Right atrium auricular region (tissue), 2 donors: ENCODE results near the gene RNF175. TPM values are rescaled to one million over a fixed set of nuclear protein-coding genes. Genes with fewer than 3 reads are reported as not detected.

Experiments
- DNase-seq: peaks from one replicate; pipeline ENCODE4 v3.0.0-alpha.2; 2019; ENCODE audit warnings: low spot score
- H3K27ac ChIP-seq, 2 donors: fragments of 200-600 bp; sonication (generic); 1 replicate in 1 of 2; 2 replicates in 1 of 2; pipeline ENCODE4 v1.5.1; 2016 to 2019
- H3K27me3 ChIP-seq, 2 donors: fragments of 200-600 bp; sonication (generic); one replicate each; pipeline versions ENCODE4 v1.5.1 to v1.6.0; 2017 to 2019
- H3K36me3 ChIP-seq: fragments of 200-600 bp; sonication (generic); one replicate; pipeline ENCODE4 v1.5.1; 2016
- H3K4me1 ChIP-seq, 2 donors: fragments of 200-600 bp; sonication (generic); one replicate each; pipeline versions ENCODE4 v1.5.1 to v1.6.0; 2017 to 2019
- H3K4me3 ChIP-seq, 2 donors: fragments of 200-600 bp; sonication (generic); 1 replicate in 1 of 2; 2 replicates in 1 of 2; pipeline ENCODE4 v1.5.1; 2017 to 2019; ENCODE audit warnings: mild to moderate bottlenecking in 1 of 2, moderate library complexity in 1 of 2
- H3K9me3 ChIP-seq, 2 donors: fragments of 200-600 bp; sonication (generic); one replicate each; pipeline ENCODE4 v1.5.1; 2019
- CTCF ChIP-seq, 2 donors: fragments of 200-600 bp; sonication (generic); IDR thresholded peaks; one replicate each; pipeline ENCODE4 v1.5.1; 2019; ENCODE audit warnings: antibody characterized with exemption in 2 of 2
- total RNA-seq, 2 donors: library from RNA; depleted of rRNA; stranded (reverse); fragments of >200 nt; gene quantifications; one replicate each; pipeline ENCODE4 v1.1.0, GENCODE V29; 2016

RNF175 gene
- total RNA-seq, 2 donors from 2014 or later: 5.3 to 10.2 TPM

- no peak for DNase-seq
- Histone ChIP-seq H3K9me3 (no peaks in the 10 kb centered on the region), H3K27ac (no peak overlapping the region), H3K27me3 (no peaks in the 10 kb centered on the region), H3K36me3 (no peaks in the 10 kb centered on the region), H3K4me3 (no peak overlapping the region), H3K4me1 (no peaks in the 10 kb centered on the region)
- no peak for TF ChIP-seq CTCF (IDR thresholded peaks at IDR 0.05)
These were observed 45.8 kb downstream of the RNF175 start for GRCh38 chr4:153713866-153714646.

- no peaks in the 10 kb centered on the region for H3K4me1 ChIP-seq
- TF ChIP-seq CTCF (IDR thresholded peaks at IDR 0.05): no peak
- no peaks in the 10 kb centered on the region for H3K36me3 ChIP-seq
- no peak for DNase-seq
- no peaks in the 10 kb centered on the region for H3K27me3 ChIP-seq
- H3K4me3 ChIP-seq: no peak overlapping the region
- no peaks in the 10 kb centered on the region for H3K9me3 ChIP-seq
- no peak overlapping the region for H3K27ac ChIP-seq
These were observed 49.1 kb downstream of the RNF175 start for GRCh38 chr4:153710681-153711080.

GRCh38 chr4:153706519-153706918, 53.3 kb downstream of the RNF175 start:
- Histone ChIP-seq H3K36me3 (no peaks in the 10 kb centered on the region), H3K27me3 (no peaks in the 10 kb centered on the region), H3K9me3 (no peaks in the 10 kb centered on the region), H3K27ac (no peak overlapping the region), H3K4me3 (no peak overlapping the region), H3K4me1 (no peaks in the 10 kb centered on the region)
- TF ChIP-seq CTCF (IDR thresholded peaks at IDR 0.05): no peak
- DNase-seq: no peak

GRCh38 chr4:153705743-153706468, 53.9 kb downstream of the RNF175 start:
- Histone ChIP-seq H3K4me1 (no peaks in the 10 kb centered on the region), H3K27ac (no peak overlapping the region), H3K4me3 (no peak overlapping the region), H3K27me3 (no peaks in the 10 kb centered on the region), H3K9me3 (no peaks in the 10 kb centered on the region), H3K36me3 (no peaks in the 10 kb centered on the region)
- no peak for DNase-seq
- TF ChIP-seq CTCF (IDR thresholded peaks at IDR 0.05): no peak

GRCh38 chr4:153704522-153704921, 55.3 kb downstream of the RNF175 start:
- Histone ChIP-seq H3K4me3 (no peak overlapping the region), H3K4me1 (no peaks in the 10 kb centered on the region), H3K27ac (no peak overlapping the region), H3K9me3 (no peaks in the 10 kb centered on the region), H3K27me3 (no peaks in the 10 kb centered on the region), H3K36me3 (no peaks in the 10 kb centered on the region)
- no peak for DNase-seq
- TF ChIP-seq CTCF (IDR thresholded peaks at IDR 0.05): no peak
